ENCODE data around the gene YRDC. TPM values are rescaled to one million over a fixed set of nuclear protein-coding genes. Genes with fewer than 3 reads are reported as not detected.

The YRDC gene
- total and polyA plus RNA-seq, 2 donors from 2014 or later, result 9.0 to 11.0 TPM

GRCh38 chr1:37822906-37823815 is 15.2 kb upstream of the YRDC start:
- Histone ChIP-seq H3K9ac (ENCODE audit: low read length in 3 of 3) (no peak overlapping the region), H3K4me3 (ENCODE audit: low read length in 3 of 3) (no peak overlapping the region), H3K4me1 (ENCODE audit: control insufficient read depth in 2 of 3, insufficient read depth in 2 of 3, low read depth in 1 of 3, low read length in 3 of 3) (no peaks in the 10 kb centered on the region), H3K27ac (ENCODE audit: low read depth in 2 of 2, low read length in 2 of 2) (no peak overlapping the region), H3K9me3 (ENCODE audit: control insufficient read depth in 2 of 3, insufficient read depth in 1 of 3, low read length in 3 of 3) (no peaks in the 10 kb centered on the region), H3K36me3 (ENCODE audit: control insufficient read depth in 2 of 3, insufficient read depth in 3 of 3, low read length in 3 of 3) (peaks cover 2 to 25% (median 24%) of the 10 kb centered on the region in 3 donors), H3K27me3 (ENCODE audit: control insufficient read depth, insufficient read depth, low read length) (no peaks in the 10 kb centered on the region)
- TF ChIP-seq, protein P1, sequence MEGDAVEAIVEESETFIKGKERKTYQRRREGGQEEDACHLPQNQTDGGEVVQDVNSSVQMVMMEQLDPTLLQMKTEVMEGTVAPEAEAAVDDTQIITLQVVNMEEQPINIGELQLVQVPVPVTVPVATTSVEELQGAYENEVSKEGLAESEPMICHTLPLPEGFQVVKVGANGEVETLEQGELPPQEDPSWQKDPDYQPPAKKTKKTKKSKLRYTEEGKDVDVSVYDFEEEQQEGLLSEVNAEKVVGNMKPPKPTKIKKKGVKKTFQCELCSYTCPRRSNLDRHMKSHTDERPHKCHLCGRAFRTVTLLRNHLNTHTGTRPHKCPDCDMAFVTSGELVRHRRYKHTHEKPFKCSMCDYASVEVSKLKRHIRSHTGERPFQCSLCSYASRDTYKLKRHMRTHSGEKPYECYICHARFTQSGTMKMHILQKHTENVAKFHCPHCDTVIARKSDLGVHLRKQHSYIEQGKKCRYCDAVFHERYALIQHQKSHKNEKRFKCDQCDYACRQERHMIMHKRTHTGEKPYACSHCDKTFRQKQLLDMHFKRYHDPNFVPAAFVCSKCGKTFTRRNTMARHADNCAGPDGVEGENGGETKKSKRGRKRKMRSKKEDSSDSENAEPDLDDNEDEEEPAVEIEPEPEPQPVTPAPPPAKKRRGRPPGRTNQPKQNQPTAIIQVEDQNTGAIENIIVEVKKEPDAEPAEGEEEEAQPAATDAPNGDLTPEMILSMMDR (IDR thresholded peaks at IDR 0.05; ENCODE audit: borderline replicate concordance, extremely low read depth, insufficient read depth), result no peak
- no peak for FAIRE-seq
- intact Hi-C loops (cut with DNase I), result no loop called here
- no peak for DNase-seq

- FAIRE-seq (no peak), DNase-seq (no peak)
- Histone ChIP-seq H3K4me3 (ENCODE audit: low read length in 3 of 3) (no peak overlapping the region), H3K9me3 (ENCODE audit: control insufficient read depth in 2 of 3, insufficient read depth in 1 of 3, low read length in 3 of 3) (no peaks in the 10 kb centered on the region), H3K27me3 (ENCODE audit: control insufficient read depth, insufficient read depth, low read length) (no peaks in the 10 kb centered on the region), H3K9ac (ENCODE audit: low read length in 3 of 3) (no peak overlapping the region), H3K36me3 (ENCODE audit: control insufficient read depth in 2 of 3, insufficient read depth in 3 of 3, low read length in 3 of 3) (peaks cover 2 to 25% (median 24%) of the 10 kb centered on the region in 3 donors), H3K4me1 (ENCODE audit: control insufficient read depth in 2 of 3, insufficient read depth in 2 of 3, low read depth in 1 of 3, low read length in 3 of 3) (peaks cover 0 to 7% (median 0%) of the 10 kb centered on the region in 3 donors), H3K27ac (ENCODE audit: low read depth in 2 of 2, low read length in 2 of 2) (no peak overlapping the region)
- intact Hi-C loops (cut with DNase I), result no loop called here
- TF ChIP-seq, protein P1 (IDR thresholded peaks at IDR 0.05; ENCODE audit: borderline replicate concordance, extremely low read depth, insufficient read depth), result no peak
These were observed 13.5 kb upstream of the YRDC start for GRCh38 chr1:37821481-37821880.

DNA sequence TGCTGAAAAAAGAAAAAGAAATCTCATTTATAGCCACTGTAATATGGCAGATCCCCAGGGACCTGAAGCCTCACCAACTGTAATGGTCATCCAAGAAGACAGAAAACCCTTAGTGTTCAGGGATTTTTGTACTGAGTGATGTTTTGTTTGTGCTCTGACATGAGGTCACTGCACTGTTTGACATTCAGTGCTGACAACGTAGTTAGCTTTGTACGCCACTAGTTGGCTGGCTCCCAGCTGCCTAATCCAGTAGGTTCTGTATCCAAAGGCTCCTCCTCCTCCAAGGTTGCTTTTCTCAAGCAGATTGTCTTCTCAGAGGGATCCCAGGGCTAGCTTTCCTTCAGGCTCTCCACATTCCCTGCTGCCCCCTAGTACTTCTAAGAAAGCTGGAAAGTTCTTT is 9.5 kb upstream of the YRDC start:
- Histone ChIP-seq H3K4me1 (ENCODE audit: control insufficient read depth in 2 of 3, insufficient read depth in 2 of 3, low read depth in 1 of 3, low read length in 3 of 3) (peaks cover 0 to 7% (median 0%) of the 10 kb centered on the region in 3 donors), H3K9ac (ENCODE audit: low read length in 3 of 3) (no peak overlapping the region), H3K36me3 (ENCODE audit: control insufficient read depth in 2 of 3, insufficient read depth in 3 of 3, low read length in 3 of 3) (peaks cover 4 to 23% (median 22%) of the 10 kb centered on the region in 3 donors), H3K4me3 (ENCODE audit: low read length in 3 of 3) (no peak overlapping the region), H3K27ac (ENCODE audit: low read depth in 2 of 2, low read length in 2 of 2) (no peak overlapping the region), H3K9me3 (ENCODE audit: control insufficient read depth in 2 of 3, insufficient read depth in 1 of 3, low read length in 3 of 3) (no peaks in the 10 kb centered on the region), H3K27me3 (ENCODE audit: control insufficient read depth, insufficient read depth, low read length) (no peaks in the 10 kb centered on the region)
- TF ChIP-seq, protein P1 (IDR thresholded peaks at IDR 0.05; ENCODE audit: borderline replicate concordance, extremely low read depth, insufficient read depth), result no peak
- FAIRE-seq (no peak), DNase-seq (no peak)
- intact Hi-C loops (cut with DNase I), result no loop called here
